Measurements from ENCODE around the gene POTEJ. TPM values are rescaled to one million over a fixed set of nuclear protein-coding genes. Genes with fewer than 3 reads are reported as not detected.
"Not testable (repeated sequence)": the region's sequence is repeated elsewhere in the genome, so short reads cannot be mapped to it uniquely, and the experiment has no call there.

Gene POTEJ
- total and polyA plus RNA-seq, 2 donors (not counting 1 experiment from before 2014, with no cell fraction given), result not detected

- intact Hi-C loops (cut with micrococcal nuclease); CTCF ChIA-PET: not testable (repeated sequence)
Measured at GRCh38 chr2:130641688-130642087, 30.4 kb downstream of the POTEJ start.

DNA sequence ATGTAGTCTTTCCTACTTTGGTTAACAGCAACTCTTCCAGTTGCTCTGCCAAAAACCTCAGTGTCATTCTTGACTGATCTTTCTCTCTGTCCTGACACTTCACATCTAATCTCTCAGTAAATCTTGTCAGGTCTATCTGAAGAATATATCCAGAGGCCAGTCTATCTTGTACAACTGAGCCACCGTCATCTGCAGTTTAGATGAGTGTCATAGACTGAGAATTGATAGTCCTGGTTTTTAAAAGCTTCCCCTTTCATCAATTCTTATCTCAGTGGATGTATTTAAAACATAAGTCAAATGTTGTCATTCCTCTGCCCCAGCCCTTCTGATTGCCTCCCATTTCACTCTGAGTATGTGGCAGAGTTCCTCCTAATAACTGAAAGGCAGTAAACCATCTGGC is 38.0 kb downstream of the POTEJ start:
- H3K27ac Mint-ChIP-seq; CTCF ChIA-PET; H3K27me3 Mint-ChIP-seq; H3K9me3 Mint-ChIP-seq (ENCODE audit: insufficient read depth); H4K20me1 ChIP-seq (ENCODE audit: control insufficient read depth, insufficient read depth, low read length, poor library complexity, severe bottlenecking); DNase-seq; H3K9ac ChIP-seq (ENCODE audit: low read length); H3K4me1 ChIP-seq (ENCODE audit: control insufficient read depth in 2 of 2, insufficient read depth in 2 of 2, low read length in 2 of 2); H3K4me3 ChIP-seq (ENCODE audit: control extremely low read depth in 1 of 5, extremely low read depth in 1 of 5, insufficient read depth in 1 of 5, low read depth in 2 of 5, low read length in 4 of 5); H3K27me3 ChIP-seq (replicated peaks in 1 of 4; ENCODE audit: control extremely low read depth in 1 of 4, control insufficient read depth in 3 of 4, insufficient read depth in 4 of 4, low read length in 3 of 4); H3K9me3 ChIP-seq (ENCODE audit: control extremely low read depth in 1 of 3, control insufficient read depth in 2 of 3, insufficient read depth in 1 of 3, low read length in 2 of 3); H3K36me3 ChIP-seq (replicated peaks in 1 of 2; ENCODE audit: control extremely low read depth in 1 of 2, control insufficient read depth in 1 of 2, extremely low read depth in 1 of 2, insufficient read depth in 2 of 2, low read length in 1 of 2); POLR2A ChIA-PET; intact Hi-C loops (cut with micrococcal nuclease); H3K27ac ChIP-seq (ENCODE audit: low read length in 2 of 2); H3K79me2 ChIP-seq (ENCODE audit: control insufficient read depth, insufficient read depth, low read length); H3K4me2 ChIP-seq (replicated peaks; ENCODE audit: low read depth, low read length, poor library complexity, severe bottlenecking); H3K4me1 Mint-ChIP-seq; ATAC-seq (ENCODE audit: low read depth); H3K4me3 Mint-ChIP-seq; H2AFZ ChIP-seq (ENCODE audit: insufficient read depth, low read depth, low read length, poor library complexity, severe bottlenecking): not testable (repeated sequence)
- WGBS (ENCODE audit: insufficient coverage), result no CpG with 5 or more reads among the region's 1 CpG

More at GRCh38 chr2:130641688-130642087, 30.4 kb downstream of the POTEJ start:
- H3K79me2 ChIP-seq (ENCODE audit: control insufficient read depth, insufficient read depth, low read length); H3K27me3 Mint-ChIP-seq; H3K9ac ChIP-seq (ENCODE audit: low read length); H3K36me3 ChIP-seq (replicated peaks in 1 of 2; ENCODE audit: control extremely low read depth in 1 of 2, control insufficient read depth in 1 of 2, extremely low read depth in 1 of 2, insufficient read depth in 2 of 2, low read length in 1 of 2); H4K20me1 ChIP-seq (ENCODE audit: control insufficient read depth, insufficient read depth, low read length, poor library complexity, severe bottlenecking); H2AFZ ChIP-seq (ENCODE audit: insufficient read depth, low read depth, low read length, poor library complexity, severe bottlenecking); POLR2A ChIA-PET; H3K4me2 ChIP-seq (replicated peaks; ENCODE audit: low read depth, low read length, poor library complexity, severe bottlenecking); H3K9me3 Mint-ChIP-seq (ENCODE audit: insufficient read depth); H3K4me1 ChIP-seq (ENCODE audit: control insufficient read depth in 2 of 2, insufficient read depth in 2 of 2, low read length in 2 of 2); H3K27ac ChIP-seq (ENCODE audit: low read length in 2 of 2); H3K27ac Mint-ChIP-seq; ATAC-seq (ENCODE audit: low read depth); H3K4me3 Mint-ChIP-seq; H3K4me1 Mint-ChIP-seq; H3K27me3 ChIP-seq (replicated peaks in 1 of 4; ENCODE audit: control extremely low read depth in 1 of 4, control insufficient read depth in 3 of 4, insufficient read depth in 4 of 4, low read length in 3 of 4); H3K4me3 ChIP-seq (ENCODE audit: control extremely low read depth in 1 of 5, extremely low read depth in 1 of 5, insufficient read depth in 1 of 5, low read depth in 2 of 5, low read length in 4 of 5); DNase-seq; H3K9me3 ChIP-seq (ENCODE audit: control extremely low read depth in 1 of 3, control insufficient read depth in 2 of 3, insufficient read depth in 1 of 3, low read length in 2 of 3): not testable (repeated sequence)
- no CpG with 5 or more reads among the region's 4 CpGs for WGBS (ENCODE audit: insufficient coverage)

GRCh38 chr2:130664506-130664905 is 53.3 kb downstream of the POTEJ start:
- H2AFZ ChIP-seq (ENCODE audit: insufficient read depth, low read depth, low read length, poor library complexity, severe bottlenecking); H3K27me3 Mint-ChIP-seq; H3K27ac ChIP-seq (ENCODE audit: low read length in 2 of 2); H3K9me3 ChIP-seq (ENCODE audit: control extremely low read depth in 1 of 3, control insufficient read depth in 2 of 3, insufficient read depth in 1 of 3, low read length in 2 of 3); H3K4me2 ChIP-seq (replicated peaks; ENCODE audit: low read depth, low read length, poor library complexity, severe bottlenecking); H3K36me3 ChIP-seq (replicated peaks in 1 of 2; ENCODE audit: control extremely low read depth in 1 of 2, control insufficient read depth in 1 of 2, extremely low read depth in 1 of 2, insufficient read depth in 2 of 2, low read length in 1 of 2); H3K27ac Mint-ChIP-seq; DNase-seq; POLR2A ChIA-PET; H3K4me1 ChIP-seq (ENCODE audit: control insufficient read depth in 2 of 2, insufficient read depth in 2 of 2, low read length in 2 of 2); ATAC-seq (ENCODE audit: low read depth); CTCF ChIA-PET; H3K9ac ChIP-seq (ENCODE audit: low read length); H3K79me2 ChIP-seq (ENCODE audit: control insufficient read depth, insufficient read depth, low read length); H3K27me3 ChIP-seq (replicated peaks in 1 of 4; ENCODE audit: control extremely low read depth in 1 of 4, control insufficient read depth in 3 of 4, insufficient read depth in 4 of 4, low read length in 3 of 4); H3K4me3 Mint-ChIP-seq; H3K9me3 Mint-ChIP-seq (ENCODE audit: insufficient read depth); H3K4me1 Mint-ChIP-seq; intact Hi-C loops (cut with micrococcal nuclease); H4K20me1 ChIP-seq (ENCODE audit: control insufficient read depth, insufficient read depth, low read length, poor library complexity, severe bottlenecking); H3K4me3 ChIP-seq (ENCODE audit: control extremely low read depth in 1 of 5, extremely low read depth in 1 of 5, insufficient read depth in 1 of 5, low read depth in 2 of 5, low read length in 4 of 5): not testable (repeated sequence)
- WGBS (ENCODE audit: insufficient coverage), result 98% methylated on average over 6 of the region's 6 CpGs

GRCh38 chr2:130665596-130665995 is 54.4 kb downstream of the POTEJ start:
- 94% methylated on average over 3 of the region's 5 CpGs for WGBS (ENCODE audit: insufficient coverage)
- POLR2A ChIA-PET; H3K27ac ChIP-seq (ENCODE audit: low read length in 2 of 2); H3K9me3 ChIP-seq (ENCODE audit: control extremely low read depth in 1 of 3, control insufficient read depth in 2 of 3, insufficient read depth in 1 of 3, low read length in 2 of 3); H3K4me1 ChIP-seq (ENCODE audit: control insufficient read depth in 2 of 2, insufficient read depth in 2 of 2, low read length in 2 of 2); H2AFZ ChIP-seq (ENCODE audit: insufficient read depth, low read depth, low read length, poor library complexity, severe bottlenecking); H4K20me1 ChIP-seq (ENCODE audit: control insufficient read depth, insufficient read depth, low read length, poor library complexity, severe bottlenecking); H3K4me3 ChIP-seq (ENCODE audit: control extremely low read depth in 1 of 5, extremely low read depth in 1 of 5, insufficient read depth in 1 of 5, low read depth in 2 of 5, low read length in 4 of 5); CTCF ChIA-PET; H3K79me2 ChIP-seq (ENCODE audit: control insufficient read depth, insufficient read depth, low read length); H3K9ac ChIP-seq (ENCODE audit: low read length); intact Hi-C loops (cut with micrococcal nuclease); H3K4me3 Mint-ChIP-seq; H3K4me2 ChIP-seq (replicated peaks; ENCODE audit: low read depth, low read length, poor library complexity, severe bottlenecking); H3K9me3 Mint-ChIP-seq (ENCODE audit: insufficient read depth); H3K27ac Mint-ChIP-seq; ATAC-seq (ENCODE audit: low read depth); H3K4me1 Mint-ChIP-seq; DNase-seq; H3K27me3 ChIP-seq (replicated peaks in 1 of 4; ENCODE audit: control extremely low read depth in 1 of 4, control insufficient read depth in 3 of 4, insufficient read depth in 4 of 4, low read length in 3 of 4); H3K27me3 Mint-ChIP-seq; H3K36me3 ChIP-seq (replicated peaks in 1 of 2; ENCODE audit: control extremely low read depth in 1 of 2, control insufficient read depth in 1 of 2, extremely low read depth in 1 of 2, insufficient read depth in 2 of 2, low read length in 1 of 2): not testable (repeated sequence)

All from B cell (primary cell).